SK-N-MC (cell line): ENCODE data around the gene TEX13A.
A peak's percentile ranks its signal among the peaks of the same experiment; 100 is the strongest.
"Not testable (repeated sequence)": the region's sequence is repeated elsewhere in the genome, so short reads cannot be mapped to it uniquely, and the experiment has no call there.

Experiments
- DNase-seq: peaks from one replicate; pipeline ENCODE4 v3.0.0-alpha.2; 2011; ENCODE audit warnings: low read depth, low spot score
- H3K27ac ChIP-seq: fragments of 200-600 bp; sonication (generic); 2 replicates; pipeline ENCODE4 v1.5.1; 2016; ENCODE audit warnings: mixed run types
- H3K36me3 ChIP-seq: fragments of 200-600 bp; sonication (generic); 2 replicates; pipeline ENCODE4 v1.6.1; 2017; ENCODE audit warnings: antibody characterized with exemption, low read length, mixed read lengths; ENCODE audit not compliant: insufficient read depth
- H3K4me3 ChIP-seq: fragments of 200-600 bp; sonication (generic); 2 replicates; pipeline ENCODE4 v1.5.1; 2016
- H3K9ac ChIP-seq: fragments of 200-600 bp; sonication (generic); 2 replicates; pipeline ENCODE4 v1.8.0; 2017; ENCODE audit warnings: mixed run types, mixed read lengths; ENCODE audit not compliant: insufficient read length
- H3K9me3 ChIP-seq: fragments of 200-600 bp; sonication (generic); 2 replicates; pipeline ENCODE4 v1.6.1; 2017; ENCODE audit warnings: low read depth, mild to moderate bottlenecking, antibody characterized with exemption, low read length, moderate library complexity, mixed read lengths
- EZH2 ChIP-seq: fragments of 200-600 bp; sonication (generic); IDR thresholded peaks from one replicate; pipeline ENCODE4 v1.6.1; 2017; ENCODE audit warnings: antibody characterized with exemption
- FOXP2 ChIP-seq: optimal IDR thresholded peaks from 2 replicates; pipeline ENCODE3; 2011; ENCODE audit warnings: mild to moderate bottlenecking, moderate library complexity; ENCODE audit not compliant: insufficient read depth; ENCODE audit errors: extremely low read length, control extremely low read depth
- POLR2AphosphoS5 ChIP-seq: IDR thresholded peaks from 2 replicates; pipeline ENCODE4 v1.6.1; 2012; ENCODE audit warnings: mild to moderate bottlenecking, low read depth, low read length, borderline replicate concordance

The TEX13A gene

DNA sequence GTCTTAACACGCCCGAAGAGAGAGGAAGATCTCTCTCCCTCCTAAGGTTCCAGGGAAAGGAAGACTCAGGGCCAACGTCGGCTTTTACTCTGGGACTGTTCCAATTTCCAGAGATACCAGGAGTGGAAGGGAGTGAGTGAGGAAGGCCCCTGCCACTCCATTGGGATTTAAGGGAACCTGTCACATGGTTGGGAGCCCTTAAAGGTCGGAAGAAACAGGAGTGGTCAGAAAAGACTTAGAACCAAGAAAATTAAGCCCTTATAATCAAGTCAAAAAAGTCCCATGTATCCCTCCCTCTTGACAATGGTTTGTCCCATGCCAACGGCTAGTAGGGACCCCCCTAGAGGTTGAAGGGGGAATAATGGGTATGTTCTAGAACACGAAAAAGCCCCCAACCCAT lies at the start of gene TEX13A:
Gene TEX13A (minus strand): TSS at position 59 of the 400 bp plus-strand sequence. CDS start 297 bp downstream, outside the sequence.
- no peak for TF ChIP-seq FOXP2
- TF ChIP-seq EZH2 = no peak
- no peak for TF ChIP-seq POLR2AphosphoS5
- DNase-seq = no peak

GRCh38 chrX:105269386-105269785 lies 48.9 kb upstream of the TEX13A start:
- no peak overlapping the region for H3K4me3 ChIP-seq
- DNase-seq = no peak
- no peak overlapping the region for H3K9ac ChIP-seq
- H3K27ac ChIP-seq = no peak overlapping the region
- TF ChIP-seq EZH2 = no peak
- no peak for TF ChIP-seq POLR2AphosphoS5
- TF ChIP-seq FOXP2 = no peak
- no peaks in the 10 kb centered on the region for H3K9me3 ChIP-seq
- no peaks in the 10 kb centered on the region for H3K36me3 ChIP-seq

More for the DNA sequence above, at the start of gene TEX13A:
- no peaks in the 10 kb centered on the region for H3K36me3 ChIP-seq
- no peaks in the 10 kb centered on the region for H3K9me3 ChIP-seq
- no peak within 1 kb of the TSS for H3K4me3 ChIP-seq
- H3K27ac ChIP-seq = no peak within 1 kb of the TSS
- no peak within 1 kb of the TSS for H3K9ac ChIP-seq

DNA sequence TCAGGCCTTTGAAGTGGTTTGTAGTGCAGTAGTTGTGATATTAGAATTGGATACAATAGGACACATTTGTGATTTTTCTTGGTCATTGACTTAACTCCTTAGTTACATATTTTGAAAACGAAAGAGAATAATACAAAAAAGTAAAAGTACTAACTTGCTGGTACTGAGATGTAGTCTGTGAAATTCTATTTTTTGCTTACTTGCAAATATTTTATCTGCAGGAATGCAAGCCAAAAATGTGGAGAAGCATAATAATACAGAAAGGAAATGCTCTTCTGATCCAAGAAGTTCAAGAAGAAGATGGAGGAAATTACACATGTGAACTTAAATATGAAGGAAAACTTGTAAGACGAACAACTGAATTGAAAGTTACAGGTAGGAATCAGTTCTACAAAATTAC lies 46.7 kb upstream of the TEX13A start:
- Histone ChIP-seq H3K4me3 (peak overlapping the region; percentile 57), H3K9ac (peak overlapping the region; percentile 41), H3K27ac (peak overlapping the region; percentile 85), H3K36me3 (no peaks in the 10 kb centered on the region), H3K9me3 (no peaks in the 10 kb centered on the region)
- TF ChIP-seq EZH2 (no peak), FOXP2 (no peak), POLR2AphosphoS5 (no peak)
- peak; percentile 12 for DNase-seq

GRCh38 chrX:105266456-105266855 lies 46.0 kb upstream of the TEX13A start:
- peak overlapping the region; percentile 85 for H3K27ac ChIP-seq

GRCh38 chrX:105265093-105265492 lies 44.6 kb upstream of the TEX13A start:
- H3K27ac ChIP-seq = peak overlapping the region; percentile 26; the same call in 1 of the 2 replicates
- H3K9ac ChIP-seq = no peak overlapping the region
- no peaks in the 10 kb centered on the region for H3K9me3 ChIP-seq
- H3K36me3 ChIP-seq = no peaks in the 10 kb centered on the region
- no peak for TF ChIP-seq POLR2AphosphoS5
- no peak for DNase-seq
- no peak overlapping the region for H3K4me3 ChIP-seq

More at GRCh38 chrX:105266456-105266855, 46.0 kb upstream of the TEX13A start:
- no peak for DNase-seq
- no peaks in the 10 kb centered on the region for H3K9me3 ChIP-seq
- H3K4me3 ChIP-seq = no peak overlapping the region
- H3K36me3 ChIP-seq = no peaks in the 10 kb centered on the region
- no peak overlapping the region for H3K9ac ChIP-seq
- no peak for TF ChIP-seq EZH2

DNA sequence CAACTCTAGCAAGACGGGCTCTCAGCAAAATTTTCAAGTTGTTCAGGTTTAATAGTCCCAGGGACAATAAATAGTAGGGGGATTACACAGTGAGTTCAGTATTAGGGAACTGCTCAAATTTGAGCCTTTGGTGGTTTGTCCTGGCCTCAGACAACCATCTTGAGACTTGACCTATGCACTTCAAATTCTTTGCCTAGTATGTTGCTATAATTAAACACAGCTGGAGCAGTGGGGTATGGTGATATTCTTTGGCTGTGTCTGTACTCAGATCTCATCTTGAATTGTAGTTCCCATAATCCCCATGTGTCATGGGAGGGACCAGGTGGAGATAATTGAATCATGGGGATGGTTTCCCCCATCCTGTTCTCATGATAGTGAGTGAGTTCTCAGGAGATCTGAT lies 43.3 kb upstream of the TEX13A start:
- no peaks in the 10 kb centered on the region for H3K9me3 ChIP-seq
- H3K27ac ChIP-seq = no peak overlapping the region
- no peak for DNase-seq
- TF ChIP-seq POLR2AphosphoS5 = no peak
- no peak for TF ChIP-seq EZH2
- no peak for TF ChIP-seq FOXP2
- H3K9ac ChIP-seq = no peak overlapping the region
- H3K4me3 ChIP-seq = no peak overlapping the region
- H3K36me3 ChIP-seq = no peaks in the 10 kb centered on the region

- Histone ChIP-seq H3K36me3 (no peaks in the 10 kb centered on the region), H3K9ac (no peak overlapping the region), H3K9me3 (no peaks in the 10 kb centered on the region), H3K27ac (no peak overlapping the region), H3K4me3 (no peak overlapping the region)
- TF ChIP-seq POLR2AphosphoS5 (no peak), EZH2 (no peak), FOXP2 (no peak)
- no peak for DNase-seq
Measured at GRCh38 chrX:105263171-105263570, 42.7 kb upstream of the TEX13A start.

- Histone ChIP-seq H3K9ac (no peak overlapping the region), H3K4me3 (no peak overlapping the region), H3K27ac (no peak overlapping the region), H3K36me3 (no peaks in the 10 kb centered on the region), H3K9me3 (no peaks in the 10 kb centered on the region)
- DNase-seq = no peak
- TF ChIP-seq POLR2AphosphoS5 (no peak), FOXP2 (no peak), EZH2 (no peak)
Measured at GRCh38 chrX:105260291-105261043, 40.0 kb upstream of the TEX13A start.

GRCh38 chrX:105241056-105241455 lies 20.6 kb upstream of the TEX13A start:
- no peak overlapping the region for H3K4me3 ChIP-seq
- DNase-seq = no peak
- no peaks in the 10 kb centered on the region for H3K36me3 ChIP-seq
- TF ChIP-seq POLR2AphosphoS5 (no peak), FOXP2 (no peak), EZH2 (no peak)
- no peaks in the 10 kb centered on the region for H3K9me3 ChIP-seq
- H3K9ac ChIP-seq = no peak overlapping the region
- no peak overlapping the region for H3K27ac ChIP-seq

- H3K9ac ChIP-seq, H3K9me3 ChIP-seq, H3K4me3 ChIP-seq, DNase-seq, H3K36me3 ChIP-seq, H3K27ac ChIP-seq: not testable (repeated sequence)
Measured at GRCh38 chrX:105237407-105237806, 16.9 kb upstream of the TEX13A start.
